ENCODE data around the gene RPL36A.

GRCh38 chrX:101386542-101386885, 4.3 kb upstream of the RPL36A start:
- TF ChIP-seq, protein P1, sequence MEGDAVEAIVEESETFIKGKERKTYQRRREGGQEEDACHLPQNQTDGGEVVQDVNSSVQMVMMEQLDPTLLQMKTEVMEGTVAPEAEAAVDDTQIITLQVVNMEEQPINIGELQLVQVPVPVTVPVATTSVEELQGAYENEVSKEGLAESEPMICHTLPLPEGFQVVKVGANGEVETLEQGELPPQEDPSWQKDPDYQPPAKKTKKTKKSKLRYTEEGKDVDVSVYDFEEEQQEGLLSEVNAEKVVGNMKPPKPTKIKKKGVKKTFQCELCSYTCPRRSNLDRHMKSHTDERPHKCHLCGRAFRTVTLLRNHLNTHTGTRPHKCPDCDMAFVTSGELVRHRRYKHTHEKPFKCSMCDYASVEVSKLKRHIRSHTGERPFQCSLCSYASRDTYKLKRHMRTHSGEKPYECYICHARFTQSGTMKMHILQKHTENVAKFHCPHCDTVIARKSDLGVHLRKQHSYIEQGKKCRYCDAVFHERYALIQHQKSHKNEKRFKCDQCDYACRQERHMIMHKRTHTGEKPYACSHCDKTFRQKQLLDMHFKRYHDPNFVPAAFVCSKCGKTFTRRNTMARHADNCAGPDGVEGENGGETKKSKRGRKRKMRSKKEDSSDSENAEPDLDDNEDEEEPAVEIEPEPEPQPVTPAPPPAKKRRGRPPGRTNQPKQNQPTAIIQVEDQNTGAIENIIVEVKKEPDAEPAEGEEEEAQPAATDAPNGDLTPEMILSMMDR (IDR thresholded peaks at IDR 0.05), result no peak
- TF ChIP-seq POLR2A (IDR thresholded peaks at IDR 0.05; ENCODE audit: low read depth), result no peak
- TF ChIP-seq EP300 (IDR thresholded peaks at IDR 0.05), result no peak

All from esophagus muscularis mucosa (tissue), 4 donors.